HG02870 (cell line): ENCODE measurements around the gene NRIP1.
"Not testable (repeated sequence)": the region's sequence is repeated elsewhere in the genome, so short reads cannot be mapped to it uniquely, and the experiment has no call there.

Experiments used
- ATAC-seq: cut with Tn5 transposase; IDR thresholded peaks from one replicate; pipeline ENCODE4 v1.9.1; 2021; ENCODE audit warnings: mild to moderate bottlenecking, moderate library complexity; ENCODE audit not compliant: unreplicated experiment

The NRIP1 gene

DNA sequence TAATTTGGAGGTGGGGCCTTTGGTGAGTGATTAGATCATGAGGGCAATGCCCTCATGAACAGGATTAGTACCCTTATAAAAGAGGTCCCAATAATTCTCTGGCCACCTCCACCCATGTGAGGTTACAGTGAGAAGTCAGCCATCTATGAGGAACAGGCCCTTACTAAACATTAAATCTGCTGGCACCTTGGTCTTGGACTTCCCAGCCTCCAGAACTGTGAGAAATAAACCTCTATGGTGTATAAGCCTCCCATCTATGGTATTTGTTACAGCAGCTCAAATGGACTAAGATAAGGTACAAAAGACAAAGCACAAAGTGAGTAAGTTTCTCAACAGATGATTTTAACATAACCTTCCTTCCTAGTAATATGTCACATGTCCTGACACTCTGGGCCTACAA lies 22.3 kb downstream of the NRIP1 start:
- ATAC-seq, result no peak

DNA sequence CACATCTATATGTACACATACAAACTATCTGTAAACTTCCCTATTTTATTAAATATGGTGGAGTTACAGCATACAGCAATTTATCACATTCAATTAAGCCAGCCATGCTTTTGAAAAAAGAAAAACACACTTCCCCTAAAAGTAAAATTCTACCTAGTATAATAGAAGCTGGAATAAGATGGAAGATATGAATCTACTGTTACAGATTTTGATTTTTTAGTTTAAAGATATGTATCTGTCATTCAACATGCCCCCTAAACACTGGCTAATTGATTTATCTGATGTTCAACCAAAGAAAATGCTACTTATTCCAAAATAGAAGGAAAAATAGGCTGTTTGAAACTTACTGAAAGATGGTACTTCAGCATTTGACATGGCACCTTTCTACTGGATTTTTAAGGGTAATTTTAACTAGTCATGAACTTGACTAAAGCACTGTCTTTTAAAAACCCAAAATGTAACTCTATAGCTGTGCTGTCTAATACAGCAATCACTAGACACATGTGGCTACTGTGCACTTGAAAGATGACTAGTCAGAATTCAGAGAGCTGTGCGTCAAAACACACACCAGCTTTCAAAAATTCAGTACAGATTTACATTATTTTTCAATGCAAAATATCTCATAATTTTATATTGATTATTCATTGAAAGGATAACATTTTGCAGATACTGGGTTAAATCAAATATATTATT lies 25.0 kb downstream of the NRIP1 start:
- no peak for ATAC-seq

DNA sequence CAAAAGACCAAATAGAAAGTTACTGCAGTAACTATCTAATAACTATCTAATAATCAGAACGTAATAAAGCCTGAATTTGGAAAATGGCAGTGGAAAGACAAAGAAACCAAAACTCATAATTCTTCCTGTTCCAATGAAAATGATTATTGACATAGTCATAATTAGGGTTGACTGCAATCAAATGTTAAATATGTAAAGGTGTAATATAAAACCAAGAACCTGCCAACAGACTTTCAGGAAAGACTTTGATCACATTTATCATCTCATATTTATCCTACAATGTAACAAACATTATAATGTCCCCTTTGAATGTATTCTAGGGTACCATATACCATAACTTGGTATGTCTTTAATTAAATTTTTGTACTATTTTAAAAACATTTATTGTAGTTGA lies 26.9 kb downstream of the NRIP1 start:
- no peak for ATAC-seq

- ATAC-seq, result no peak
These were observed 27.5 kb downstream of the NRIP1 start for GRCh38 chr21:15037095-15037899.

- ATAC-seq, result no peak
These were observed 28.6 kb downstream of the NRIP1 start for GRCh38 chr21:15036189-15036588.

DNA sequence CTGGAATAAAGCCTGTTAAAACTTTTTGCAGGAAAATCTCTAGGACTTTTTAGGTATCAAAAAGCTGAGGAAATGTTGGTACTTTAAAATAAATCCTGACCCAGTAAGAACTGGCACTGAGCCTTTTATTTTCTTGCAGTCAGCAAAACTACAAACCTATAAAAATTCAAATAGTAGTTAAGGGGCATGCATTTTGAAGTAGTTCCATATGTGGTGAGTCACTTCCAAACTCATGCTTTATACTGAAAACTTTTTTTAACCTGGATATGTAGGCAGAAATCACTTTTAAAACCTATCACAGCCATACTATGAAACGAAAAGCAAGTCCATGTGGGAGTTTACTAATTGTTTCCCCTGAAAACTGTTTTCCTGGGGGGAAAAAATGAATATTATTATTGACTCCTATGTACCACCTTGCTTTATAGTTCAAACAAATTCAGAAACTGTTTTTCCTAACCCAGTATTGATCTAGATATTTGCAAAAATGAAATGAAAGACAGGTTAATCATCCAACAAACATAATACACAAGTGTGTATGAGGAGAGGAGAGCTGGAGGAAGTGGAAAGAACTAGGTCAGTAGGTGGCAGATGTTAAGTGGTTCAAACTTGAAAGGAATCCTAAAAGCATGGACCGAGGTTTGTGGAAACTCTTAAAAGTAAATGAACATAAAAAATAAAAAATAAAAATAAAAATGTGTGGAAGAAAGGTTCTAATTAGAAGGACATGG lies 30.5 kb downstream of the NRIP1 start:
- ATAC-seq, result no peak

- ATAC-seq, result no peak
These were observed 32.9 kb downstream of the NRIP1 start for GRCh38 chr21:15031790-15032357.

DNA sequence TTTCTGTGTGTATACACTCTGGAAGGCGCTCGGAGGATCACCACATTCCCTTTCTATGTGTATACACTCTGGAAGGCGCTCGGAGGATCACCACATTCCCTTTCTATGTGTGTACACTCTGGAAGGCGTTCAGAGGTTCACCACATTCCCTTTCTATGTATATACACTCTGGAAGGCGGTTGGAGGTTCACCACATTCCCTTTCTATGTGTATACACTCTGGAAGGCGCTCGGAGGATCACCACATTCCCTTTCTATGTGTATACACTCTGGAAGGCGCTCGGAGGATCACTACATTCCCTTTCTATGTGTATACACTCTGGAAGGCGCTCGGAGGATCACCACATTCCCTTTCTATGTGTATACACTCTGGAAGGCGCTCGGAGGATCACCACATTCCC lies 33.4 kb downstream of the NRIP1 start:
- not testable (repeated sequence) for ATAC-seq

DNA sequence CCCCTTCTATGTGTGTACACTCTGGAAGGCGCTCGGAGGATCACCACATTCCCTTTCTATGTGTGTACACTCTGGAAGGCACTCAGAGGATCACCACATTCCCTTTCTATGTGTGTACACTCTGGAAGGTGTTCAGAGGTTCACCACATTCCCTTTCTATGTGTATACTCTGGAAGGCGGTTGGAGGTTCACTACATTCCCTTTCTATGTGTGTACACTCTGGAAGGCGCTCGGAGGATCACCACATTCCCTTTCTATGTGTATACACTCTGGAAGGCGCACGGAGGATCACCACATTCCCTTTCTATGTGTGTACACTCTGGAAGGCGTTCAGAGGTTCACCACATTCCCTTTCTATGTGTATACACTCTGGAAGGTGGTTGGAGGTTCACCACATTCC lies 33.9 kb downstream of the NRIP1 start:
- ATAC-seq, result not testable (repeated sequence)

GRCh38 chr21:15029077-15029476 lies 35.7 kb downstream of the NRIP1 start:
- ATAC-seq, result no peak

- ATAC-seq, result no peak
These were observed 36.6 kb downstream of the NRIP1 start for GRCh38 chr21:15028186-15028585.

- no peak for ATAC-seq
These were observed 37.7 kb downstream of the NRIP1 start for GRCh38 chr21:15027056-15027455.

DNA sequence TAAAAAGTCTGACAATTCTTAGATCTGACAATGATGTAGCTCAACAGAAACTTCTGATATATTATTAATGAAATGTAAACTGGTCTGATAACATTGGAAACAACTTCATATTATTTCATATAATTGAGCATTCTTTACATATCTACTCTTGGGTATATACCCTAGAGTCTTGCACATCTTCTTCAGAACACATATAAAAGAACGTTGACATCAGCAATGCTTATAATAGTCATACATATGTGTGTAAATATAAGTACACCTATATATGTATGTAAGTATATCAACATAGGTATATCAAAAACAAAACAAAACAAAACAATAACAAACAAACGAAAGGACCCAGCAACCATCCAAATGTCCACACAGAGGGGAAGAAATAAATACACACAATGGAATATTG lies 38.4 kb downstream of the NRIP1 start:
- no peak for ATAC-seq

DNA sequence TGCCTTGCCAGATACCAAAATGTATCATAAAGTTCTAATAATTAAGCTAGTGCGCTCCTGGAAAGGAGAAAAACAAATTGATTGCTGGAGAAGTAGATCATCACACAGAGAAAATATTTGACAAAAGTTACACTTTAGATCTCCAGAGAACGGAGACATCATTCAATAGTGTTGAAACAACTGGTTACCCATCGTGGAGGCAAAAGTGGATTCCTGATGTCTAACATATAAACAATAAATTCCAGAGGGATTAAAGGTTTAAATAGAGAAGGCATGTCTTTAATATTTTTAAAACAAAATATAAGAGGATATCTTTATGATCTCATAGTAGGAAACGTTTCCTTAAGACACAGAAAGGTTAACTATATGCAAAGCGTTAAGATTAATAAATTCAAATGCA lies 41.0 kb downstream of the NRIP1 start:
- ATAC-seq, result no peak

DNA sequence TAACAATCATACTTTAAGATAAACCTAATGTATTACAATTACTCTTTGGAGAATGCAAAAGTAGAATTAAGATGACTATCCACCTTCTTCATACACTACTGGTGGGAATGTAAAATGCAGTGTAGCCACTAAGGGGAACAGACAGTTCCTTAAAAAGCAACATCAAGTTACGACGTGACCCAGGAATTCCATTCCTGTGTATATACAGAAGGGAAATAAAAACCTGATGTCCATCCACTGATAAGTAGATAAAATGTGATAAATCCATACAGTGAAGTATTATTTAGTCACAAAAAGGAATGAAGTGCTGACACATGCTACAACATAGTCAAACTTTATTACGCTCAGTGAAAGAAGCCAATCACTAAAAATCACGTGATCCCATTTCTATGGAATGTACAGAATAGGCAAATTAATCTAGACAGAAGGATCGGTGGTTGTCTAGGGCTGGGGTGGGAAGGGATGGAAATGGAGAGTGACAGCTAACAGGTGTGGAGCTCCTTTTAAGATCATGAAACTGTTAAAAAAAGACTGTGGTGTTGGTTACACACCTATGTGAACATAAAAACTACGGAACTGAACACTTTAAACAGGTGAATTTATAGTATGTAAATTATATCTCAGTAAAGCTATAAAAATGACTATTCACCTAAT lies 42.1 kb downstream of the NRIP1 start:
- no peak for ATAC-seq

GRCh38 chr21:15020797-15021196 lies 44.0 kb downstream of the NRIP1 start:
- ATAC-seq, result no peak

- no peak for ATAC-seq
These were observed 46.4 kb downstream of the NRIP1 start for GRCh38 chr21:15018382-15018781.

- no peak for ATAC-seq
These were observed 49.0 kb downstream of the NRIP1 start for GRCh38 chr21:15015622-15016471.

- ATAC-seq, result no peak
These were observed 50.6 kb downstream of the NRIP1 start for GRCh38 chr21:15014221-15014620.

GRCh38 chr21:15011967-15012366 lies 52.8 kb downstream of the NRIP1 start:
- ATAC-seq, result no peak
